ENCODE data around the gene RASGEF1C. TPM values are rescaled to one million over a fixed set of nuclear protein-coding genes. Genes with fewer than 3 reads are reported as not detected.
A peak's percentile ranks its signal among the peaks of the same experiment; 100 is the strongest.

The RASGEF1C gene
- total RNA-seq, 1 experiment from 2014 or later, result not detected

DNA sequence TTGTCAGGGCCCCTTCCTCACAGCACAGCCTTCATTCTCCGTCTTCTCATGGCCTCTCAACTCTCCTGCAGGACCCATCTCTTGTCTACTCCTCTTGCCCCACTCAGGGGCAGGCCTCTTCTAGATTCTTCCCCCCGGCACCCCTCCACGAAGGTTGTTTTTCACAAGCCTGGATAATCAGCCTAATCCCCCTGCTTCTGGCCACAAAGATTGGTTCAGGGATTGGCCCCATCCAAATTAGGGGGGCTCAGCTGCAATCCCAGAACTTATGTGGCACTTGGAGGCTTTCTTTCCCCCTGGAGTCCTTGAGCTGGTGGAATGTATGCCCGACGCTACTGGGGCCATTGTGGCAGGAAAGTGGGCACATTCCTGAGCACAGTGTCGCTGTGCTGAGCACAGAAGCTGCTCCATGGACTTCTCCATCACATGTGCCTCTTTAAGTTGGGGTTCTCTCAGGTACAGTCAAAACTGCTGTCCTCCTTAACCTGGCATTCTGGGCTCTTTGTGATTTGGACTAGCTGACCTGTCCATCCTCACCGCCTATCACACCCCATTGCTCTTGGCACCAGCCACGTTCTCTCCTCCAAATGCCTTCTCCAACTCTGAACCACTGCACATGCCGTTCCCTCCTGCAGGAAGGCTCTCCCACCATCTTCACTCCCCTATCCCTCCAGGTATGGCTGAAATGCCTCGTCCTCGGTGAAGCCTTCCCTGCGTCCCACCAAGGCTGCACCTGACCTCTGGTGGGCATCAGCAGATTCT, 70.6 kb downstream of the RASGEF1C start:
- H3K4me3 ChIP-seq, result no peak overlapping the region
- DNase-seq (ENCODE audit: low read depth in 1 of 2, low spot score in 2 of 2), result no peak
- H3K4me1 ChIP-seq (replicated peaks), result no peaks in the 10 kb centered on the region
- H3K36me3 ChIP-seq, result no peaks in the 10 kb centered on the region
- no peak overlapping the region for H3K27ac ChIP-seq
- H3K9me3 ChIP-seq (replicated peaks), result peaks cover 7% of the 10 kb centered on the region; the same call in 1 of the 2 replicates
- H3K27me3 ChIP-seq (replicated peaks), result peaks cover 5% of the 10 kb centered on the region; the same call in 1 of the 2 replicates

DNA sequence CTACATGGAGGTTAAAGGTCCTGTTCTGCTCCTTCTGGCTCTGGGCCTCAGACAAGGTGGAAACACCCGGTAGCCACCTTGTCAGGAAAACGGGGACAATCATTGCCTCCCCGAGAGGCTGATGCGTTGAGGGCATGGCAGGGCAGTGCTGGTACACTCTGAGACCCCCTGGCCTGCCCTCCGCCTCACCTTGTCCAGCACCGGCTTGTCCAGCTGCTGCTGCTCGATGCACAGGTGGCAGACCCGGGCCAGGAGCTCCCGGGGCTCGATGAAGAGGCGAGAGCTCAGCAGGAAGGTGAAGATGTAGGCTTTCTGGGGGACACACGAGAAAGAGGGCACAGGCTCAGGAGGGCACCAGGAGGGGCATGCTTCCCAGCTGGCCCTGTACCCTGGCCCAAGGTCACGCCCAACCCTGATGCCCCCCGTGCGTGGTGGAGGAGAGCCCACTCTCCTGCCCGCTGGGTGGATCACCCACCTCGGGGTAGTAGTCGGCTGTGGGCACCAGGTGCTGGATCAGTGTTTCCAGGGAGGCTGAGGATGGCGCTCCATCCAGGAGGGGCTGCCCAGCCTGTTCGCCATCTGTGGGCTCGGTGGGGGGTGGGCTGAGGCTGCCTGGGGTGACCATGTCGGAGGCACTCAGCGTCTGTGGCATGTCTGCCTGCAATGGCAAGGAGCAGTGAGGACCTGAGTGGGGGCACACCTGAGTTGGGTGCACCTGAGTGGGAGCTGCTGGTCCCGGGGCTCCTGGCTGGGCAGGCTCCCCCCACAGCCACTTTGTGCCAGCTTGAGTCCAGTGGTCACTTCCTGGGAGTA, 71.4 kb downstream of the RASGEF1C start:
- H3K4me1 ChIP-seq (replicated peaks), result no peaks in the 10 kb centered on the region
- no peak for DNase-seq (ENCODE audit: low read depth in 1 of 2, low spot score in 2 of 2)
- H3K27ac ChIP-seq, result no peak overlapping the region
- H3K4me3 ChIP-seq, result no peak overlapping the region
- no peaks in the 10 kb centered on the region for H3K36me3 ChIP-seq
- peaks cover 9% of the 10 kb centered on the region; the same call in 1 of the 2 replicates for H3K27me3 ChIP-seq (replicated peaks)
- peaks cover 7% of the 10 kb centered on the region; the same call in 1 of the 2 replicates for H3K9me3 ChIP-seq (replicated peaks)

DNA sequence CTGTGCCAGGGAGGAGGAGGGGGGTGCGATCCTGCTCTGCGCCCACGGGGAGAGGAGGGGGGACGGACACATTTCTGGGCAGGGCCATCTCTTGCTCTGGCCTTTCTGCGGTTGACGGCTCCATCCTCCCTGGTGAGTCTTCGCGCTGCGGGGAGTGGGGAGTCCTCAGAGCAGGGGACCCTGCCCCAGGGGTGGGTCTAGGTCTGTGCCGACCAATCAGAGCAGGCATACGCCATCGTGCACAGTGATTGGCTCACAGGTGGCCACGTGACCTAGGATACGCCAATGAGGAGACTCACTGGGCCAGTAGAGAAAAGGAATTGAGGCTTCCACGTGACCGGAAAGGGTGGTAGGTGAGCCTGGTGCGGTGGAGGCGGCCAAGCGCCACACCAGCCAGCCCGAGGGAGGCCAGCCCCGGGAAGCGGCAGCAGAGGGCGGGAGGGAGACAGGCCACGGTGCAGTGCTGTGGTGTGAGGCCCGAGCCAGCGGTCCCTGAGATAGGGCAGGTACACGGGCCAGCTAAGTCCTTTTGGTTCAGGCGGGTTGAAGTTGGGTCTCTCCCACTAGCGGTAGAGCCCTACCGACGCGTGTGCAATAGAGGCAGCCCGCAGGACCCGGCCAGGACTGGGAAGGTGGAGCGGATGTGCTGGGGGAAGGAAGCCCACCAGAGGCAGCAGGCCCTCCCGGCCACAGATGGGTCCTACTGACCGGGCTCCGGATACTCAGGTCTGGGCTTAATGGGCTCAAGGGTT, 72.2 kb downstream of the RASGEF1C start:
- DNase-seq (ENCODE audit: low read depth in 1 of 2, low spot score in 2 of 2), result no peak
- H3K4me1 ChIP-seq (replicated peaks), result no peaks in the 10 kb centered on the region
- H3K36me3 ChIP-seq, result no peaks in the 10 kb centered on the region
- peaks cover 7% of the 10 kb centered on the region for H3K9me3 ChIP-seq (replicated peaks)
- H3K27ac ChIP-seq, result no peak overlapping the region
- peaks cover 15% of the 10 kb centered on the region for H3K27me3 ChIP-seq (replicated peaks)
- H3K4me3 ChIP-seq, result no peak overlapping the region

DNA sequence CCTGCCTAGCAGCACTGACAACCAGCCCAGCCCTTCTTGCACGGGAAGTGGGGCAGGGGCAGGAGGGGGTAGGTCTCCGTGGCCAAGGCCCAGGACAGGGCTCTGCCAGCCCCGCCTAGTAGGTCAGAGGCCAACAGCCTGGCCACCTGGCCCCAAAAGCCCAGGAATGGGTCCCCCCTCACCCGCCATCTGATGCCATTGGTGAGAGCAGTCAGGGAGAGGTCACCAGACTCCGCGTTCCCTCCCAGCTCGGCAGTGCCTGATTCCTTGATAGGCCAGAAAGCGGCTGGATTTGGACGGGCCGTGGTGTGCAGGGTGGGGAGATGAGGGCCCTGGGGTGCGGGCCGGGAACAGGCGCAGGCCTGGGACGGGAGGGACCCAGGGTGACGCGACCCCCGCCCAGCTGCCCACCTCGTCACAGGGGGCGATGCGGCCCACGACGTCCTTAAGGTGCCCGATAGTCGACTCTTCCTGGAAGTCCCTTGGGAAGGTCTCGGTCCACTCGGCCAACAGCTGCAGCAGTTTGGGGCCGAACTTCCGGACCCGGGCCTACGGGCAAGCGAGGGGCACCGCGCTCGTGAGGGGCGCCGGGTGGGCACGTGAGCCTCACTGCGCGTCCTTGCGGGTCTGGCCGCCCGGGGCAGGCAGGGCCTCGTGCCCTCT, 72.9 kb downstream of the RASGEF1C start:
- DNase-seq (ENCODE audit: low read depth in 1 of 2, low spot score in 2 of 2), result no peak
- no peak overlapping the region for H3K27ac ChIP-seq
- H3K36me3 ChIP-seq, result no peaks in the 10 kb centered on the region
- no peaks in the 10 kb centered on the region for H3K4me1 ChIP-seq (replicated peaks)
- peaks cover 17% of the 10 kb centered on the region for H3K27me3 ChIP-seq (replicated peaks)
- H3K4me3 ChIP-seq, result no peak overlapping the region
- peaks cover 7% of the 10 kb centered on the region for H3K9me3 ChIP-seq (replicated peaks)

DNA sequence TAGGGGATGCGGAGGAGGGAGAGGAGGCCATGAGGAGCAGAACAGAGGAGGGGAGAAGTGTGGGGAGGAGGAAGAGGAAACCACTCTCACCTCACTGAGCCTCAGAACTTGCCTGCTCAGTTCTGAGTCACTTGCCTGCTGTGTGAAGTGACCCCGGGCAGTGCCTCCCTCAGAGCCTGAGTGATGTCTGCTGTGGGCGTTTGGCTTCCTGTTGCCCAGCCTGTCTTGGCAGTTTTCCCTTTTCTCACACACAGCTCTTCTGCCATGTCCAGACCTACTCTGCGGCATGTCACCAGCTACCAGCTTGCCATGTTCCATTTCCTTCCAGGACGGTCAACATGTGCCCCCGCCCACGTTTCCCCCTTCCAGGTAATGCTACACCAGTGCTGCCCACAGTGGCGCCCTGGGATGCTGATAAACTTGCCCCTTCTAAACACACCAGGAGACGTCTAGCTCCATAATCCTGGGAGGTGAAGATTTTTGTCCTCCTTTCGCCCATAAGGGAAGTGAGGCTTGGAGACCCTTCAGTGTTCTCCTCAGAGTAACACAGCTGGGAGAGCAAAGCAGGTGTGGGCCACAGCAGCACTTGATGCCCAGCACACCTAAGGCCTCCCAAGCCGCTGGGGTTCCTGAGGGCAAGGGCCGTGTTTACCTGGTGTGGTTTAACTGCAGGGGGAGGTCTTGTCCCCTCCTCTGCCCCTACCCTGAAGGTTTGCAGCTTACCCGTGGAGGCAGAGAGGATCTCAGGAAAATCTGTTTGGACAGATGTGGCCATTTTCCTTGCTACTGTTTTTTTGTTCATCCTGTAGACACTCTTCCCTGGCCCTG, 73.7 kb downstream of the RASGEF1C start:
- no peak for DNase-seq (ENCODE audit: low read depth in 1 of 2, low spot score in 2 of 2)
- Histone ChIP-seq H3K36me3 (no peaks in the 10 kb centered on the region), H3K4me3 (no peak overlapping the region), H3K27ac (no peak overlapping the region), H3K4me1 (replicated peaks) (no peaks in the 10 kb centered on the region), H3K27me3 (replicated peaks) (peaks cover 22% of the 10 kb centered on the region), H3K9me3 (replicated peaks) (peaks cover 7% of the 10 kb centered on the region)

DNA sequence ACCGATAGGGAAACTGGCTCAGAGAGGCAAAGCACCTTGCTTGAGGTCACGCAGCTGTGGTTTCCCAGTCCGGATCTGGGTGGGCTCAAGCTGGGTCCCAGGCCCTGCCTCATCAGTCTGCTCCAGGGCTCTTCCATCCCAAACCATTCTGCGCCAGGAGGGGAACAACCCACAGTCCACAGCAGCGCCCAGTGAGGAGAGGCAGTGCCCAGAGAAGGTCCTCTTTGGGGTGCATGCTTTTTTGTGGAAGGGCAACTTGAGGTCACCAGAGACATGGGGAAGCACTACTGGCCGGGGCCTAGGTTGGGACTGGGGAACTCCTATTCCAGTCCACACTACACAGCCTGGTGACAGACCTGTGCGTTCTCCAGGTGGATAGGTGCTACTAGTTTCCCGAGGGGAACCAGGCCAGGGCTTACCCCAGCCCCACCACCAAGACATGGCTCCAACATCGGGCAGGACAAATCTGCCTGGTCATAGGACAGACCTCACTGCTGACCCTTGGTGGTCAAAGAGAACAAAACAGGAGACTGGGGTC, 75.0 kb downstream of the RASGEF1C start:
- H3K4me1 ChIP-seq (replicated peaks), result no peaks in the 10 kb centered on the region
- H3K27ac ChIP-seq, result no peak overlapping the region
- no peaks in the 10 kb centered on the region for H3K36me3 ChIP-seq
- peaks cover 30% of the 10 kb centered on the region for H3K27me3 ChIP-seq (replicated peaks)
- DNase-seq (ENCODE audit: low read depth in 1 of 2, low spot score in 2 of 2), result no peak
- peaks cover 7% of the 10 kb centered on the region for H3K9me3 ChIP-seq (replicated peaks)
- H3K4me3 ChIP-seq, result no peak overlapping the region

DNA sequence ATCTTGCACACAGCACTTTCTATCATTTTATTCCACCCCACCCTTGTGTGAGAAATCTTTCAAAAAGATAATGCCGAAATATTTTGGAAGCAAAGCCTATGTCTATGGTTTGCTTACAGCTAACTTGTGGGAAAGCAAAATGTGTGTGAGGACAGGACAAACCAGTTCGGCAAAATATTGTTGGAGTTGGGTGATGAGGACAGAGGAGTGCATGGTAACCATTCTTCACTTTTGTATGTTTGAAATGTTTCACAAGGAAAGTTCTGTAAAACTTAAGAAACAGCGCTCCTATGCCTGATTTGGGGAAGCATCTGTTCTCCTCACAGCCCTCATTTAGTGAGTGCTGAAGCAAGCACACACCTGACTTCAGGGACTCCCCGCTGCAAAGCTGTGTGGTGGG, 75.5 kb downstream of the RASGEF1C start:
- no peak for DNase-seq (ENCODE audit: low read depth in 1 of 2, low spot score in 2 of 2)
- Histone ChIP-seq H3K9me3 (replicated peaks) (peaks cover 7% of the 10 kb centered on the region), H3K36me3 (no peaks in the 10 kb centered on the region), H3K4me1 (replicated peaks) (no peaks in the 10 kb centered on the region), H3K27ac (no peak overlapping the region), H3K4me3 (no peak overlapping the region), H3K27me3 (replicated peaks) (peaks cover 30% of the 10 kb centered on the region)

DNA sequence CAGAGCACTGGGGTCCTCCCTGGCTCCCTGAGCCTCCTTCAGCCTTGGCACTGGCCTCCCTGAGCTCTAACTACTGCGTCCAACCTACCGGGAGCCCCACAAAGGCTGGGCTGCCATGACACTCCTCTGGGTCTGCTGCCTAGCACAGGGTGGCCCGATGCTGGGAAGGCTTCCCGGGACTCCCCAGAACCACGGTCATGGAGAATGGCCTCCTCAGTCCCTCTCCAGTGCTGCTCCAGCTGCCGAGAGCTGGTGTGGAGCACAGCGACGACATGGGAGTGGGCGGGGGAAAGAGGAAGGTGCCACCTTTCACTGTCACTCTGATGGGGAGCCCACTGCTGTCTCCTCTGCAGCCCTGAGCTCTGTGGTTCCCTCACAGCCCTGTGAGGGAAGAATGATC, 76.0 kb downstream of the RASGEF1C start:
- H3K36me3 ChIP-seq, result no peaks in the 10 kb centered on the region
- no peaks in the 10 kb centered on the region for H3K4me1 ChIP-seq (replicated peaks)
- no peak overlapping the region for H3K27ac ChIP-seq
- H3K27me3 ChIP-seq (replicated peaks), result peaks cover 30% of the 10 kb centered on the region
- no peak for DNase-seq (ENCODE audit: low read depth in 1 of 2, low spot score in 2 of 2)
- peaks cover 7% of the 10 kb centered on the region for H3K9me3 ChIP-seq (replicated peaks)
- H3K4me3 ChIP-seq, result no peak overlapping the region

DNA sequence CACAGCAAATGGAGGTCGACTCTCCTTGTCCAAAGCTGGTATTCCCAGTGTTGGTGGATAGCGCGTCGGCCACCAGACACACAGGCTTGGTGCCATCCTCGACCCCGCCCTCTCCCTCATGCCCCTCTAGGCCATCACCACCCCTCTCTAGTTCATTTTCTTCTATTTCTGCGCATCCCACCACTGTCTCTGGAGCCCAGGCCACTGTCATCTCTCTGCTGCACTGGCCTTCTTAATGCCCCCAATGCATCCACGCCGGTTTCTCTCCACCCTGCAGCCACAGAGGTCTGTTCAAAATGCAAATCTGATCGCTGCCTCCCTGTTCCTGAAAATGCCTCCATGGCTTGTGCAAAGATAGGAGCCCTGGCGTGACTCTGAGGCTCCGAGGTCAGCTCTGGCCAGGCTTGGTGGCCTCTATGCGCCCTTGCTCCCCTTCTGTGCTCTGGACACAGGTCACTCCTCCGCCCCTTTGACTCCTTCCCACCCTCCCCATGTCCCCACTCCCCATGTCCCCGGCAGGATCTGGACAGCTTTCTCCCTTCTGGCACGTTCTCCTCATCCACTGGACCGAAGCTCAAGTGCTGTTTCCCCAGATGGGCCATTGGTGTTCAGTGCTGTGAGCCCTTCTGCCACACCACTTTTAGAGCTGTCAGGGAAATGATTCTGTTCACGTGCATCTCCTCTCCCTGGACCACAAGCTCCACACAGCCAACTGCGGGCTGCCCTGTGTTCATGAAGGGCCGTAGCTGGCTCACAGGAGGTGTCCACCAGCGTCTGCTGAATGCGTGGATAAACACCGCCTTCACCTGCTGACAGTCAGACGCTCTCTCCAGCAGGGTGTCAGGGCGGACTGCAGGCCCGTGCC, 77.9 kb downstream of the RASGEF1C start:
- DNase-seq (ENCODE audit: low read depth in 1 of 2, low spot score in 2 of 2), result peak in 1 of 2 experiments; percentile 40
- Histone ChIP-seq H3K4me1 (replicated peaks) (peaks cover 10% of the 10 kb centered on the region), H3K27me3 (replicated peaks) (peaks cover 44% of the 10 kb centered on the region), H3K4me3 (no peak overlapping the region), H3K9me3 (replicated peaks) (peaks cover 3% of the 10 kb centered on the region), H3K36me3 (no peaks in the 10 kb centered on the region), H3K27ac (no peak overlapping the region)

DNA sequence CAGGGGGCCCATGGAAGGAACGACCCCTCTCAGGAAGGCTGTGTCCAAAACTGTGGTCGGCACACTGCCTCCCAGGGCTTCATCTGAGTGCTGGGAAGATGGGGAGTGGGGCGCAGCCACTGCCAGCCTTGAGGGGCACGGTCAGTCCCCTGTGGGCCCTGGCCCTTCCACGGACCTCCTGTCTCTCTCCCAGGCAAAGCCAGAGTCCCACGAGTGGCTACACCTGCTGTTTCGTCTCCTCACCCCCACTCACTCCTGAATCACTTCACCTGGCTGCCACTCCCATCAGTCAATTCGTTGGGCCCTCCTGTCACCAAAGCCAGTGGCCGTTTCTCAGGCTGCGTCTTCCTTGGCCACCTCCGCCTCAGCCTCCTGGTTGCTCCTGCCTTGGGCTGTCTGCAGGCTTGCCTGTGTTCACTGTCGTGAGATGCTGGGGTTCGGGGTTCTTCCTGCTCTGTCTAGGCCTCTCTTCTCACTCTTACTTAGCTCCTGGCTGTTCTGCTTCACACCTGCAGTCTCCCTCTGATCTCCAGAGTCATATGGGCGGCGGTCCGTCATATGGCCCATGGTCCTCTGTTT, 78.6 kb downstream of the RASGEF1C start:
- H3K9me3 ChIP-seq (replicated peaks), result no peaks in the 10 kb centered on the region; the same call in 1 of the 2 replicates
- H3K4me3 ChIP-seq, result no peak overlapping the region
- peak in 1 of 2 experiments; percentile 33 for DNase-seq (ENCODE audit: low read depth in 1 of 2, low spot score in 2 of 2)
- peaks cover 49% of the 10 kb centered on the region for H3K27me3 ChIP-seq (replicated peaks)
- H3K36me3 ChIP-seq, result no peaks in the 10 kb centered on the region
- no peak overlapping the region for H3K27ac ChIP-seq
- peaks cover 10% of the 10 kb centered on the region for H3K4me1 ChIP-seq (replicated peaks)

DNA sequence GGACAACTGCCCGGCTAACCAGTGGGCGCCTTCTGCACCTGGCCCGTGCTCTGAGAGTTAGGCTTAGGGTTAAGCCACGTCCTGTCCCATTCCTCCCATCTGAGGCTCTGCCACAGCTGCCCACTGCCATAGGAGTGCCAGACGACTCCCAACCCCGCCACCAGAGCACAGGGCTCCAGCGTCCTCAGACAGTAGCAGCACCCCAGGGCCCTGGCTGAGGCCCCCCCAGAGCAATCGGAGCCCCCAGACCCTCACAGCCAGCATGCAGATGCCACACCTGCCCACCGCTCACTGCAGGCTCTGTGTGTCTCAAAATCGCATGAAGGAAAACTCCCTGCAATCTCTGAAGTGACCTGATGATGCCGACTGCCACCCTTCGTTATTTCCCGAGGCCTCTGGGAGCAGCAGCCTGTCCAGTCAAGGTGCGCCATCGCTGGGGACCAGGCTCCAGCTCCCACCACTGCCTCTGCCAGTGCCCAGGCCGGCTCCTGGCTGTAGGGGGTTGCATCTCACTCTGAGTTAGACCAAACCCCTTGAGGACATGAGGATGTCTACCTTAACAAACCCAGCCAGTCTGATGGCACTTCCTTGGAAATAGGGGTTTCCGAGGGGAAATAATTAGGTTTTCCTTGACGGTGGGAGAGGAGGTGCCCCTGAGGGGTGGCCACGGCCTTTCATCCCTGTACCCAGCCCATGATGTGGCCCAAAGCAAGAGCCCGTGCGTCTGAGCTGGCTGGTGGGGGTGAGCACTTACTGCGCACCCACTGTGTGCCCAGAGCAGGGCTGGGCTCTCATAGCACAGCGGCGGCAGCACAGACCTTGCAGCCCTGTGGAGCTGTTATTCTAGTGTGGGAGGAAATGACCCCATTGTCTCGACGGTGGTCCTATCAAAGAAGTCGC, 79.5 kb downstream of the RASGEF1C start:
- Histone ChIP-seq H3K9me3 (replicated peaks) (no peaks in the 10 kb centered on the region; the same call in 1 of the 2 replicates), H3K36me3 (no peaks in the 10 kb centered on the region), H3K4me3 (no peak overlapping the region), H3K27me3 (replicated peaks) (peaks cover 57% of the 10 kb centered on the region), H3K4me1 (replicated peaks) (peaks cover 10% of the 10 kb centered on the region), H3K27ac (no peak overlapping the region)
- DNase-seq (ENCODE audit: low read depth in 1 of 2, low spot score in 2 of 2), result no peak

Data from SJSA1 (cell line).